NCI-H748 (cell line): ENCODE measurements around the gene PER2.

Experiments used
- DNase-seq: peaks from one replicate; lab custom pipeline; 2025; ENCODE audit not compliant: unreplicated experiment; lab: John Stamatoyannopoulos, UW

PER2 gene

DNA sequence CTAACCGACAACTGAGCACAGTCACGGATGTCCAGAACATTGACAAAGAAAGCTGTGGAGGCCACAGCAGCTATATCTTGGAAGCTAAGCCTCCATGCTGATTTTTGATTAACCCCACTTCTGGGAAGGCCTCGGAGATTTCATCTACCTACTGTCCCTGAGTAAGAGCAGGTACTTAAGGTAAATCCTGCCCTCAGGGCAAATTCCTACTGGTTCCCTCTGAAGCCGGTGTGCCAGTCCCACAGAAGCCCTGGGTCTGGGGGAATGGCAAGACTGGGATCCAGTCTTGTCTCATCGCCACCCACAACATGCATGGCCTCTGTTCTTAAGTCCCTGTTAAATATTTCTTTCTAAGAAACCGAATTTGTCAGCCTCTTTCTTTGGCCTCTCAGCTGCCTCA, 18.7 kb downstream of the PER2 start:
- DNase-seq = no peak

DNA sequence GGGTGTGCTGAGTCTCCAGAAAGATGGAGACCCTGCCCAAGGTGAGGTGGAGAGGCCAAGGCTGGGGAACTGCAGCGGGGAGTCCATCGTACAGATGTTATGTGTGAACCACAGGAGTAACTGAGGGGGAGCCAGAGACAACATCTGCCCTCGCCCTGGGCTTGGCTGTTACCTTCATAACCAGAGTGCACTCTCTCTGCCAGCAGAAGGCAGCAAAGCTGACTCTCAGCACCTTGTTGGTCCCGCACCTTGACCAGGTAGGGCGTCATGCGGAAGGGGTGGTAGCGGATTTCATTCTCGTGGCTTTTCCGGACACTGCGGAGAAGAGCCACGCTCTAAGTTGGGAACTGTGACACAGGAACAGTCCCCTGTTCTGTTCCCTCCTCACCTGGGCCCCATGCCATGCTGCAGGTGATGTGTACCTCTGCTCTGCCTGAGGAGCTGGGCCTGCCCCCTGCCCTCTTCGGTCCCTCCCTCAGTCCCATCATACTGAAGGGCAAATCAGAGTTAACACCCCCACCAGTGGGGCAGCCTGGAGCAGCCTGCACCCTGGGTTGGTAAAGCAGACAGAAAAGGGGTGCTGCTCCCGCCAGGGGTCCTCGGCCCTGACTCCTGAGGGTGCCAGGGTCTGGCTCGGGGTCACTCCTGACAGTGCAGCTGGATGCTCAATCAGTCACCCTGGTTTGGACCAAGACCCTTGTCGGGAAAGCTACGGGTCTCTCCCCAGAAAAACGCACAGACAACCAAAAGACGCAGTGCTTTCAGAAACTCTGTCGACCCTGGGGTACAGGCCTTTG, 20.3 kb downstream of the PER2 start:
- DNase-seq = no peak

DNA sequence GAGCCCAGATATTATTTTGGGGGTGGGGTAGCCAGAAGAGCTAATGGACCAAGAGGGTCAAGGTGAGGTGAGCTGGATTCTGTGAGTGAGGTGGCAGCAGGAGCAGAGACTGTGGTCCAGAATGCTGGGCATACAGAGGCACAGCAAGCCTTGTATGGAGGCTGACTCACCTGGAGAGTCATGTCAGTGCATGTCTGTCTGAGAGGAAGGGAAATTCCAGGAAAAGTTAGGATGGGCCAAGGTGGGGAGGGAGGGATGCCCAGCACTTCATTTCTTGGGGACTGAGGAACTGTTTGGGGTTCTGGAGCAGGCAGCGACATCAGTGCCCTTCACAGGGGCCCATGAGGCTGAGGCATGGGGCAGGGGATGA, 21.1 kb downstream of the PER2 start:
- DNase-seq = no peak

DNA sequence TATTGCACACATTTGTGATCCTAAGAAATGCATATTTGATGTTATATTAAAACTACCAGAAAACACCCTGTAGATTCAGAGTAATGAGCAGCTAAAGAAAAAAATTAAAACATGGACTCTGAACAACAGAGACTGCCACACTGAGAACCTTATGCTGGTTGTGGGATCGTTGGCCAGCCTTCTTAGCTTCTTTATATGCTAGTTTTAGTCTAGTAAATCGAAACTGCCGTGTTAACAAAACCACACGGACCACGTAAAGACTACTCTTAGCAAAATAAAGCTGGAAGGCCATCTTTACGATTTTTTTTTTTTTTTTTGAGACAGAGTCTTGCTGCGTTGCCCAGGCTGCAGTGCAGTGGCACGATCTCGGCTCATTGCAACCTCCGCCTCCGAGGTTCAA, 22.8 kb downstream of the PER2 start:
- no peak for DNase-seq

DNA sequence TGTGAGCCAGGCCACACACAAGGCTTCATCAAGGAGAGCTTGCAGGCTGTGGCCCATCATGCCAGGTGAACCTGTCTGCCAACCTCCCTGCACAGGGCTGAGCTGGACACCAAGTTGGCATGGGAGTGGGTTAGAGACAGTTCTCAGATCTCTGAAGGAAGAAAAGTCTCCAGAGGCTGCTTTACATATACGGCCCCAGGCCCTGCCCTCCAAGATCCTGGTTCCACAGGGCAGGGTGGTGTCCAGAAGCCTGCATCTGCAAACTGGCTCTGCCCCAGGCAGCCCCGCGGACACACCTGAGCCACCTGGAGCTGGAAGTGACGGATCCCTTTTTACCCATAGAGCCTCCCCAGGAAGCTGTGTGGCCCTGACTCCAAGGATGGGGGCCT, 24.3 kb downstream of the PER2 start:
- DNase-seq = no peak

DNA sequence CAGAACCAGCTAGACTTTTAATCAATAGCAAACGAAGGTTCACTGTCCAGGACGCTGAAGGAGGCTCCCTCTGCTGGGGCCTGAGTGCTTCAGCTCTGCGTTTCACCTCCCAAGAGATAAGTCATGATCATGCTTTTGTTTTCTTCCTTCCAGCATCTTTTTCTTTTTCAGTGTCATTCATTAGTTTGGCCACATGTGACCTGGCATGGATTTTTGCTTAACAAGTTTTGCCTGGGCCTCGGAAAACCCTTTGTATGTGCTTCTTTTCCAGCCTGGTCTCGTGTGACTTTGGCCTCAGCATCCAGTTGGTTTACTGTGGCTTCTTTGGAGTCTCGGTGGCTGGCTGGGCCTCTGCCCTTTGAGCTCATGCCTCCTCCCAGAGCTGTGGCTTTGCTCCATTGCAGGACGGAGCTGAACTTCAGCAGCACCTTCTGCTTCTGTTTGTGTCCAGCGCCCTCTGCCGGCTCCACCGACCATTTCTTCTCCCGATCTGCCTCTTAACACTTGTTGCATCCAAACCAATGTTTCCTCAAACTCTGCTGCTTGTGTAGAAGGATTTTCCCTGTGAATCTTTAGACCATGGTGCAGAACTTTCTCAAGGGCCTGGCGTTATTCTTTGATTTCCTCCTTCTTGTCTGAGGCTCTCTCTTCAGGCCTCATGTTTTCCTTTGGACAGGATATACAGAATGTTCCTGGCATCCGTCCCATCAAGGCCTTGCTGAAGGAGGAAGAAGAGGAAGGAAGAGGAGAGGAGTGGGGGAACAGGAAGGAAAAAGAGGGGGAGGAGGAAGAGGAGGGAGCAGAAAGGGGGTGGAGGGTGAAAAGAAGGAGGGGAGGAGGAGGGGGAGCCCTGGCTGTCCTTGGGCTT, 25.0 kb downstream of the PER2 start:
- peak; percentile 72 for DNase-seq

DNA sequence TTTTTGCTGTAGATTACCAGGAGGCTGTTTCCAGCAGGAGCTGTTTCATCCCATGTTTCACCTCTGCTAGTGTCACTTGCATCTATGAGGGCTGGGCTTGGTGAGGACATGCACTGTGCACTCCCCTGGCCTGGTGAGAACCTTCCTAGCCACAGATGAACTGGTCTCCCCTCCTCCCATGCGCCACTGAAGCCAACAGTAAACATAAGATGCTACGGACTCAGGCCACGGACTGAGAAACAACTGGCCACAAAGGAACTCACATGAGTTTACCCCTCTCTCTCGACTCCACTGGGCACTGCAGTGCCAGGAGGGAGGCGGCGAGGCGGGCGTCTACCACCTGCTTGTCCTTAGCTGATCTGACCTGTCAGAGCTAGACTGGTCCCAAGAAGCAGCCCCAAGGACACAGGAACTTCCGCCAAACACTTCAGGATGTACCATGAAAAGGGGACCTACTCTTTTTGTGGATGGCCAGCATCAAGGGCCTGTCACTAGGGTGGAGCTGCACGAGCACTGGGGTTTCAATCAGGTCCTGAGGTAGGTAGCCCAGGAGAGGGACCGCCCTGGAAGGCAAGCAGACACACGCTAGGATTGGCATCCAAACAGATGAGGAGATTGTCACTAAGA, 25.8 kb downstream of the PER2 start:
- DNase-seq = no peak

DNA sequence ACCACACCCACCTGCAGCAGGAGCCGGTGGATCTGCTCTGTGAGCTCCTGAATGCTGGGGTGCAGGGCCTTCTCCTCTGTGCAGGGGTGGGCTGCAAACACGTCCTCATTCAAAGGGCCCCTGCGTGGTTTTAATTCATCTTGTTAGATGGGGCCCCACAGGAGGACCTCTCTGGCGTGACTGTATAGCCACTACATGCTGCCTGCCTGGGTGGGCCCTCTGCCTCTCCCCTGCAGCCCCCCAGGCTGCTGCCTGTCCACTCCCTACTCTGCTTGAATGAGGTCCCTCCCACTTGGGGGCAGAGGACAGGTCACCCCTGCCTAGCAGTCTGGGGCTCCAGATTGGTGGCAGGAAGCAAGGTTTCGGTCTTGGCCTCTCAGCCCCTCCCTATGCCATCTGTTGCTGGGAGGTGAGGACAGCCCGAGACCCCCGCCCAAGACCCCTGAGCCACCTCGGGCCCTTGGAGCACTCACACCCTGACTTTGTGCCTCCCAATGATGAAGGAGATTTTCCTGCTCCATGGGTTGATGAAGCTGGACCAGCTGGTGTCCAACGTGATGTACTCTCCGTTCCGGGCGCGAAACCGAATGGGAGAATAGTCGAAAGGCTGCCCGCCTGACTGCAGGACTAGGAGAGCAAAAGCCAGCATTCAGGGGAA, 26.6 kb downstream of the PER2 start:
- DNase-seq = no peak

DNA sequence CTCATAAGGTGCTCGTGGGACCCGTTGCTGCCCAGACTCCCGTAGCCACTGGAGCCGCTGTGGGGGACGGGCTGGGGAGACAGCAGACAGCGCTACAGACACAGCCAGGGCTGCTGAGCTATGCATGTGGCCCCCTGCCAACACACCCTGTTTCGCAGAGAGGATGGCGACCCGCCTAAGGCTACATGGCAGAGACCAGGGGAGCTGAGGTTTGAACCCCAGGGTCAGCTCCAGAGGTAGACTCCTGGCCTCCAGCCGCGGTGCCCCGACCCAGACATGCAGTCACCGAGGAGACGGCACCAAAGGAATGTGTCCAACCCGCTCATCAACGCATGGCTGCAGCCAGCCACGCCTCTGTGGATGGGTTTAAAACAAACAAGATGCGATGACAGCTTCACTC, 27.5 kb downstream of the PER2 start:
- DNase-seq = no peak

DNA sequence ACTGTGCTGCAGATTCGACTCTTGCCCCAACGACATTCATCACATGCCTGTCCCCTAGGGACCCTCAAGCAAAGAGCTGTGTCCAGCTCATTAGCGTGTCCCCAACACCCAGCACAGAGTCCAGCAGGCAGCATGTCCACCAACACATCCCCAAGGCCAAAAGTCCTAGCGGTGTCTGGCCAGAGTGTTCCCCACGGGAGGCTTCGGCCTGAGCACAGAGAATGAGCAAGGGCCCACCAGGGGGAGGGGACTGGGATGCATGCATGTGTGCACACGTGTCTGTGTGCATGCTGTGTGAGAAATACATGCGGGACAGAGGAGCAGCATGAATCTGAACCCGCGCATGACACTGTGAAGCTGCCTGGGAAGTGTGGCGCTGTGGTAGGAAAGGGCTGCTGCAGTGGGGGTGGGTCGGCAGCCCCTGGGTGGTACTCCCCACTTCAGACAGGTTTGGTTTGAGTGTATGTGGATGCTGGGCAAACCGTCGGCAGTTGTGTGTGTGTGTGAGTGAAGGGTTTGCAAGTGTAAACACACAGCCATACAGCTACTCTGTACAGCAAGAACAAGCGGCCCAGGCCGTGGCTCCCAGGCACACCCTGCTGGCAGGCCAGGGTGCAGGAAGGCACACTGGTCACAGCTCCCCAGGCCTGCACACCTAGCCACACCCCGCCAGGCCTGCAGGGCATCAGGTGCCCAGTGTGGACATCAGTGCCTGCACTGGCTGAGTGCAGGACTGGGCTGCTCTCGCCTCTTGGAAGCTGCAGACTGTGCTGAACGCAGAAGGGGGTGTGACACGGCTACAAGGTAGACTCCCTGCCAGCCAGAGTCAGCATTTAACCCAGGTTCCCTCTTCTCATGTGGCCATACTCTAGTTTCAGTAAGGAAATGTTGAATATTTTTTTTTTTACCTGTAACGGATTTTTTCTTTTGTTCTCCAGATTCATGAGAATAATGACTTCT, 29.1 kb downstream of the PER2 start:
- DNase-seq = no peak

DNA sequence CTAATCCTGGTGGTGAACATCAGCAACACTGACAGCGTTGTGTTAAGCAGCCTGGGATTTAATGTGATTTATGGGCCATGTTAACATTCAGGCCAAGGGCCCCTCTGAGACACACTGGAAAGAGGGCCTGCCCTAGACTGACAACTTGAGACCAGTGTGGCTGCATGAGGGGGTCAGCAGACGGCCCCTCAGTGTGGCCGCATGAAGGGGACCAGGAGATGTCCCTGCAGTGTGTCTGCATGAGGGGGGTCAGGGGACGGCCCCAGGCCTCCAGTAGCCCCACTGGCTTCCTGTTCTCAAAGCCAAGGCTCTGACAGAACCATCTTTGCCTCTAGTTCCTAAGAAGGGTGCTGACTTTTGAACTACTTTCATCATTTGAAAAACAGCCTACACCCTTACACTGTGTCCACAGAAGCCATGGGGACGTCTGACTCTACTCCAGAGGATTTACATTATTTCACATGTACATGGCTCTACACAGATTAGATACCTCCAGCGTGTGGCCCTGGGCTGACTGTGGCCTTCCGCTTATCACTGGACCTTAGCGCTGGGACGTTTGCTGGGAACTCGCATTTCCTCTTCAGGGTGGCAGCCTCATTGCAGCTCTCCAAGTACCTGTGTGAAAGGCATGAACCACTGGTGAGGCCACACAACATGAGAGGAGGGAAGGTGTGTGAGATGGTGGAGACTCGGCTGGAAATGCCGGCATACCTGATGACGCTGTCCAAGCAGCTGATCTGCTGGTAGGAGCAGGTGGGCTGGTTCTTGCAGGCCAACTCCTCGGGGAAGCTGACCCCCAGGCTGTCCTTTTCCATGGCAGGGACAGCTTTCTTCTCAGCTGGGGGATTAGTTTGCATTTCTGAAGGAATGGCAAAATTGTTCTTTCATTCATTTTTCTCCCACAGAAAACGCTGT, 30.4 kb downstream of the PER2 start:
- no peak for DNase-seq

DNA sequence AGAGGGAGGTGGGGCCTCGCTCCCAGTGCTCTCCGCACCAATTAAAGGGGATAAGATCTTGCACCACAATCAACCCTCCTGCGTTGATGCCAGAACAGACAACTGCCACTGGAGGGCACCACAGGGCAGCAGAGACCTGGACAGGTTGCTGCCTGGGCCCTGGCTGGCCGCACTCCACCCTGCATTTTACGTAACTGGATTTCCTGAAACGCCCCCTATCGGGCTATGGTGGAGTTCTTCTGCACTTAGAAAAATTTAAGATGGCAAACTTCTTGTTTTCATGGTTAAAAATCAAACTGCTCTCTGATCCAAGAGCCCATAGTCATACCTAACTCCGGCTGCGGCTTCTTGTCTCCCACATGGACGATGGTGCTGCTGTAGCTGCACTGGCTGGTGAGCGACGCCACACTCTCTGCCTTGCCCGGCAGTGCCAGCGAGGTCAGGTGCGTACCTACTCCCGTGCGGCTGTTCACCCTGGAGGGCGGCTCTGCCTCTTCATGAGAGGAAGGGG, 31.8 kb downstream of the PER2 start:
- DNase-seq = peak; percentile 91

DNA sequence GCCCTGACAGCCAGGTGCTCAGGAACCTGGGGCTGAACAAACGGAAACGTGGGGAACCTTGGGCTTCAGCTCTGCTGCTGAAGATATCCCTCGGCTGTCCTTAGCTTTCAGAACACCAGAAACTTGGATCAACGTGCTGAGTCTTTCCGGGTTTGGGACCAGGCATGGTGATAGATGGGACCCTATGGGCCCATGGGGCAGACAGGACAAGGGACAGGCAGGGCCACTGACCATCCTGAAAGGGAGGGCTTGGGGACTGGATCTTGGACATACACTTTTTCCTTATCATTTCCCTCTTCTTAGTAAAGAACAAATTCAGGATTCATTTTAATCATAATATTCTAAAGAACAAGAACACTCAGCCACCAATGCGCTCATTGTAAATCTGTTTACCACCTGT, 32.3 kb downstream of the PER2 start:
- no peak for DNase-seq

DNA sequence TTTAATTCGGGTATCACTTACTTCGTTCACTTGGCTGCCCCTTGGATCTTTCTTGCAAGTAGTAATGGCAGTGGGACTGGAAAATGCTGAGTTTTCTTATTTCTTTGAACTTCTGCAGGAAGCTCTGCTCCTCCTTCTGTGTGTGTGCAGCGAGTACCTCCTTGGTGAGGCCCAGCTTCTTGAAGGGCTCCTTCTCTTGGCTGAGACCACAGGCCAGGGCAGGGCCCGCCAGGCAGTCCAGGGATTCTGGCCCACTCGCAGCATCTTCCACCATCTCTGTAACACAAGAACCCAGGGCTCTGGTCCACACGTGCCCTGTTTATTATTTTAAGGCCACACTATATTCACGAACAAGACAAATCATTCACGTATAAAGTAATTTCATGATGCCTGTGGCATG, 32.8 kb downstream of the PER2 start:
- DNase-seq = no peak

DNA sequence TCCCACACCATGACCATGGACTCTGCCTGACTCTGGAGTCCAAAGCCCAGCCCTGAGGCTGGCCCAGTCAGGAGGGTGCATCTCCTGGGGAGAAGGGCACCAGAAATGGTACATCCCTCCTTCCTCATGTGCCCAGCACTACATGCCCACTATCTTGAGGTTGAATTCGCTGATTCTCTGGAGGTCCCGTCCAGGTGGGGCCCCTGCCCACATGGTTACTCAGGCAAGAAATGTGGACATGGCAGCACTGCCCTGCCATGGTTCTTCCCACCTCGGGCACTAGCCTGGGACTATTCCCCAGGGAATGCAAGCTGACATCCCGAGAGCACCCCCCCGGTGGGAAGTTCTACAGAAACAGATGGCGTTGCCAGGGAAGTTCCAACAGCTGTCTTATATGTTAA, 33.3 kb downstream of the PER2 start:
- DNase-seq = no peak

DNA sequence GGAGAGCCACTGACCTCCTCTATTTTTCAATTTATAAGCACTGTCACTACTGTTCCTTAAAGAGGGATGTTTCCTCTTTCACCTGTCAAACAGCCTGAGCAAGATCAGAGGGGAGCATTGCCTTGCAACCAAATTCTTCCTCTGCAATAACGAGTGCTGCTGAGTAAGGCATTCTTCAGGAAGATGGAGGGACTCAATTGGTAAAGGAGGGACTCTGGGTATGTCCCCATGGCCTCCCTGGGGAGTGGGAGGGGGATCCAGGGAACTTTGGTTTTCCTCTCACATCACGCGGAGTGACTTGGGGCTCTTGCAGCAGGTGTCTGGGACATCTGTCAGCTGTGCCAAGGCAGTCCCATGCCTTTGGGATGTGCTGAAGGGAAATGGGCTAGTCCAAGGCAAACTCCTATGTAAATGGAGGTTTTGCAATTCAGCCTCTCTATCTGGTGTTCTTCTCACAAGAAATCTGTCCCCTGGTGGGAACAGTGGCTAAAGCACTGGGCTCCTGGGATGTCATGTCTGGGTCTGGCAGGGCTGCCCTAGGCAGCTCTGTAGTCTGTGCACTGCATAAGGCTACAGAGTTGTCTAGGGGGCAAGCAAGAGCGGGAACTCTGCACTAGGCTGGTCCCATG, 34.2 kb downstream of the PER2 start:
- no peak for DNase-seq

DNA sequence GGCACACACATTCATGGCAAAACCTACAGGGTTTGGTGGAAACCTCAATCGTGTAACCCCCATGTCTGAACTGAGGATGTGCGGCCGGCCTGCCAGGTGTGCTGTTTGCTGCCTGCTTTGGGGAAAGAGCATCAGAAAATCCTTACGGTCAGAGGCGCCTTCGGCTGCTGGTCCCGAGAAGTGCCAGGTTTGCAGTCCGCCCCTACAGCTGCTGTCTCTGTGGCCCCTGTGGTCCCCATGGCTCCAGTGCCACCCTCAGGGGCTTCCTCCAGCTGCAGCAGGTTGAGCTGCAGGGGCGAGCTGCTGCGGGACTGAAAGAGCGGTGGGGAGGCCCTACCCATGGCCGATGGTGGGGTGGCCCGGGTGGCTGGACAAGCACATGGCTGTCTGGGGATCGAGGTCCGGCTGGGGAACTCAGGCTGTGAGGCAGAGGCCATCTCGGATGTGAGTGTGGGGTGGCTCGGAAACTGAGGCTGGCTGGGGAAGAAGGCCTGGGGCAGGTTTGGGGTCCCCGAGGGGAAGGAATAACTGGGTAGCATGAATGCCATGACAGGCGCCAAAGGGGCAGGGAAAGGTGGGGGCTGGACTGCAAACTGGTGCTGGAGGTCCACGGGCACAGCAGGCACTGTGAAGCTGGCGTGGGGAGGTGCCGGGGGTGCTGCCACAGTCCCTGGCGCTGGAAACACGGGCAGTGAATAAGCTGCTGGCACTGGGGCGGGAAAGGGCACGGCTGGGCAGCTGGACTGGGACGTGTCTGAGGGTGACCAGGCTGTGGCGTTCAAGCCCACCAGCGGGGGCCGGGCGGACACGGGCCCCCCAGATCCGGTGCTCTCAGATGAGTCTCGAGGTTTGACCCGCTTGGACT, 35.4 kb downstream of the PER2 start:
- DNase-seq = no peak

DNA sequence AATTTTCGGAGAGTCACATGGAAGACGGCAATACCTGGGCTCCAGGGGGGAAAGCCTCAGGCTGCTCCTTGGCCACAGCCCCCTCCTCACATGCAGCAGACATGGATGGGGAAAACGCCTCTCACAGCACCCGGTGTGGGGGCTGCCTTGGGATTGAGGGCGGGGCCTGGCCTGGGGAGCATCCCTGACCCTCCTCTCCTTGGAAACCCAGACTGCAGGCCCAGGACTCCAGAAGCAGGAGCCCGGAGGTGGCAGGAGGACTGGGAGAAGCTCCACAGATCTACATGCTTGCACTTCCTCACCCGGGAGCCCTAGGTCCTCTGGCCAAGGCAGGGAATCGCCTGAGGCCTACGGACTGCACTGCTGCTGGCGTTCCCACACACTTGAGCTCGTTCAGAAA, 36.4 kb downstream of the PER2 start:
- no peak for DNase-seq
